ENCODE measurements around the gene ZNF780B.

The ZNF780B gene

GRCh38 chr19:39994361-39994760, 61.7 kb downstream of the ZNF780B start:
- Histone ChIP-seq H3K36me3 (ENCODE audit: control insufficient read depth, insufficient read depth, low read length) (no peaks in the 10 kb centered on the region), H3K4me3 (ENCODE audit: low read length) (no peak overlapping the region), H3K9ac (ENCODE audit: low read length) (no peak overlapping the region), H3K27me3 (ENCODE audit: control insufficient read depth, insufficient read depth, low read length) (no peaks in the 10 kb centered on the region), H3K4me1 (ENCODE audit: control insufficient read depth, insufficient read depth, low read length) (peaks cover 7% of the 10 kb centered on the region), H3K27ac (ENCODE audit: low read depth, low read length) (no peak overlapping the region)

GRCh38 chr19:39993605-39994004, 62.4 kb downstream of the ZNF780B start:
- no peak overlapping the region for H3K9ac ChIP-seq (ENCODE audit: low read length)
- H3K4me3 ChIP-seq (ENCODE audit: low read length), result no peak overlapping the region

GRCh38 chr19:39987596-39987995, 68.4 kb downstream of the ZNF780B start:
- Histone ChIP-seq H3K27me3 (ENCODE audit: control insufficient read depth, insufficient read depth, low read length) (no peaks in the 10 kb centered on the region), H3K4me1 (ENCODE audit: control insufficient read depth, insufficient read depth, low read length) (no peaks in the 10 kb centered on the region), H3K4me3 (ENCODE audit: low read length) (no peak overlapping the region), H3K27ac (ENCODE audit: low read depth, low read length) (no peak overlapping the region), H3K36me3 (ENCODE audit: control insufficient read depth, insufficient read depth, low read length) (no peaks in the 10 kb centered on the region), H3K9ac (ENCODE audit: low read length) (no peak overlapping the region)

More at GRCh38 chr19:39993605-39994004, 62.4 kb downstream of the ZNF780B start:
- Histone ChIP-seq H3K36me3 (ENCODE audit: control insufficient read depth, insufficient read depth, low read length) (no peaks in the 10 kb centered on the region), H3K4me1 (ENCODE audit: control insufficient read depth, insufficient read depth, low read length) (peaks cover 7% of the 10 kb centered on the region), H3K27me3 (ENCODE audit: control insufficient read depth, insufficient read depth, low read length) (no peaks in the 10 kb centered on the region), H3K27ac (ENCODE audit: low read depth, low read length) (no peak overlapping the region)

- no peaks in the 10 kb centered on the region for H3K4me1 ChIP-seq (ENCODE audit: control insufficient read depth, insufficient read depth, low read length)
- H3K4me3 ChIP-seq (ENCODE audit: low read length), result no peak overlapping the region
- H3K36me3 ChIP-seq (ENCODE audit: control insufficient read depth, insufficient read depth, low read length), result no peaks in the 10 kb centered on the region
- H3K27ac ChIP-seq (ENCODE audit: low read depth, low read length), result no peak overlapping the region
- no peaks in the 10 kb centered on the region for H3K27me3 ChIP-seq (ENCODE audit: control insufficient read depth, insufficient read depth, low read length)
- H3K9ac ChIP-seq (ENCODE audit: low read length), result no peak overlapping the region
These were observed 68.9 kb downstream of the ZNF780B start for GRCh38 chr19:39987167-39987566.

GRCh38 chr19:39986643-39987042, 69.4 kb downstream of the ZNF780B start:
- Histone ChIP-seq H3K27me3 (ENCODE audit: control insufficient read depth, insufficient read depth, low read length) (no peaks in the 10 kb centered on the region), H3K27ac (ENCODE audit: low read depth, low read length) (no peak overlapping the region), H3K4me1 (ENCODE audit: control insufficient read depth, insufficient read depth, low read length) (no peaks in the 10 kb centered on the region), H3K4me3 (ENCODE audit: low read length) (no peak overlapping the region), H3K36me3 (ENCODE audit: control insufficient read depth, insufficient read depth, low read length) (no peaks in the 10 kb centered on the region), H3K9ac (ENCODE audit: low read length) (no peak overlapping the region)

- Histone ChIP-seq H3K9ac (ENCODE audit: low read length) (no peak overlapping the region), H3K27ac (ENCODE audit: low read depth, low read length) (no peak overlapping the region), H3K4me3 (ENCODE audit: low read length) (no peak overlapping the region), H3K4me1 (ENCODE audit: control insufficient read depth, insufficient read depth, low read length) (no peaks in the 10 kb centered on the region), H3K36me3 (ENCODE audit: control insufficient read depth, insufficient read depth, low read length) (peaks cover 19% of the 10 kb centered on the region), H3K27me3 (ENCODE audit: control insufficient read depth, insufficient read depth, low read length) (no peaks in the 10 kb centered on the region)
These were observed 72.2 kb downstream of the ZNF780B start for GRCh38 chr19:39983695-39984300.

- no peak overlapping the region for H3K9ac ChIP-seq (ENCODE audit: low read length)
- no peak overlapping the region for H3K27ac ChIP-seq (ENCODE audit: low read depth, low read length)
- no peaks in the 10 kb centered on the region for H3K4me1 ChIP-seq (ENCODE audit: control insufficient read depth, insufficient read depth, low read length)
- H3K27me3 ChIP-seq (ENCODE audit: control insufficient read depth, insufficient read depth, low read length), result no peaks in the 10 kb centered on the region
- H3K4me3 ChIP-seq (ENCODE audit: low read length), result no peak overlapping the region
- peaks cover 26% of the 10 kb centered on the region for H3K36me3 ChIP-seq (ENCODE audit: control insufficient read depth, insufficient read depth, low read length)
These were observed 73.1 kb downstream of the ZNF780B start for GRCh38 chr19:39982883-39983282.
